GM12892 (cell line): ENCODE results near the gene FASTKD3.

Source experiments
- POLR2A ChIP-seq: IDR thresholded peaks from 2 replicates; pipeline ENCODE4 v1.6.1; 2011; ENCODE audit warnings: low read depth, low read length, control low read depth
- POLR2AphosphoS5 ChIP-seq: IDR thresholded peaks from 2 replicates; pipeline ENCODE4 v1.6.1; 2011; ENCODE audit warnings: low read depth, low read length, control low read depth

- TF ChIP-seq POLR2AphosphoS5 (no peak), POLR2A (no peak)
Measured at GRCh38 chr5:7917130-7918123, 48.6 kb upstream of the FASTKD3 start.
